Activated CD8-positive, alpha-beta T cell treated with anti-CD3 and anti-CD28 coated beads, Interleukin-2, amount 10 ng/mL, durations not matched to agents 7 days and 5 days (primary cell): ENCODE results near the gene TJP3. TPM values are rescaled to one million over a fixed set of nuclear protein-coding genes. Genes with fewer than 3 reads are reported as not detected.

ENCODE experiments used
- ATAC-seq: fragments of 150-1000 bp; cut with Tn5 transposase; one replicate; pipeline ENCODE4 v1.10.0; 2021; ENCODE audit warnings: moderate library complexity
- CTCF ChIA-PET: fragments of 350-600 bp; sonication (Branson Sonifier 250); formaldehyde crosslinking; loops from one replicate; lab custom pipeline; 2021; ENCODE audit warnings: antibody characterized with exemption; lab: Charles Lee
- POLR2A ChIA-PET: fragments of 350-600 bp; sonication (Branson Sonifier 250); formaldehyde crosslinking; loops from one replicate; lab custom pipeline; 2021; ENCODE audit warnings: antibody characterized with exemption; lab: Charles Lee
- DNase-seq: peaks from one replicate; pipeline ENCODE4 v3.0.0-alpha.2; 2020
- H3K27ac Mint-ChIP-seq: one replicate; pipeline ENCODE4 v1.8.0; 2021; ENCODE audit warnings: mild to moderate bottlenecking, mixed read lengths
- H3K27me3 Mint-ChIP-seq: one replicate; pipeline ENCODE4 v1.8.0; 2021; ENCODE audit warnings: low read depth, mixed read lengths
- H3K36me3 Mint-ChIP-seq: one replicate; pipeline ENCODE4 v1.8.0; 2021; ENCODE audit warnings: low read depth, mixed read lengths
- H3K4me1 Mint-ChIP-seq: one replicate; pipeline ENCODE4 v1.8.0; 2021; ENCODE audit warnings: low read depth, mixed read lengths
- H3K4me3 Mint-ChIP-seq: one replicate; pipeline ENCODE4 v1.8.0; 2021; ENCODE audit warnings: mild to moderate bottlenecking, mixed read lengths
- H3K9me3 Mint-ChIP-seq: one replicate; pipeline ENCODE4 v1.8.0; 2022; ENCODE audit warnings: mixed read lengths; ENCODE audit not compliant: insufficient read depth
- total RNA-seq, 2 experiments: library from RNA; stranded (reverse); gene quantifications; one replicate each; pipeline ENCODE4 v1.2.3, GENCODE V29; 2021

TJP3 gene
- total RNA-seq, 2 experiments from 2014 or later = 1.3 TPM

GRCh38 chr19:3778104-3778867 is 70.1 kb downstream of the TJP3 start:
- POLR2A ChIA-PET = interaction anchor here (1.6 kb wide), 1 partner anchor 16 kb away, joined by 6 read pairs; the partner anchor contains the start of gene MRPL54
- CTCF ChIA-PET = interaction anchor here (3.2 kb wide), 1 partner anchor 16 kb away, joined by 9 read pairs; the partner anchor contains the start of gene MRPL54
- Mint-ChIP-seq H3K27ac (no peak overlapping the region), H3K4me3 (no peak overlapping the region), H3K9me3 (peaks cover 18% of the 10 kb centered on the region), H3K27me3 (no peaks in the 10 kb centered on the region), H3K36me3 (peaks cover 24% of the 10 kb centered on the region), H3K4me1 (peaks cover 11% of the 10 kb centered on the region)
- ATAC-seq = no peak
- no peak for DNase-seq

DNA sequence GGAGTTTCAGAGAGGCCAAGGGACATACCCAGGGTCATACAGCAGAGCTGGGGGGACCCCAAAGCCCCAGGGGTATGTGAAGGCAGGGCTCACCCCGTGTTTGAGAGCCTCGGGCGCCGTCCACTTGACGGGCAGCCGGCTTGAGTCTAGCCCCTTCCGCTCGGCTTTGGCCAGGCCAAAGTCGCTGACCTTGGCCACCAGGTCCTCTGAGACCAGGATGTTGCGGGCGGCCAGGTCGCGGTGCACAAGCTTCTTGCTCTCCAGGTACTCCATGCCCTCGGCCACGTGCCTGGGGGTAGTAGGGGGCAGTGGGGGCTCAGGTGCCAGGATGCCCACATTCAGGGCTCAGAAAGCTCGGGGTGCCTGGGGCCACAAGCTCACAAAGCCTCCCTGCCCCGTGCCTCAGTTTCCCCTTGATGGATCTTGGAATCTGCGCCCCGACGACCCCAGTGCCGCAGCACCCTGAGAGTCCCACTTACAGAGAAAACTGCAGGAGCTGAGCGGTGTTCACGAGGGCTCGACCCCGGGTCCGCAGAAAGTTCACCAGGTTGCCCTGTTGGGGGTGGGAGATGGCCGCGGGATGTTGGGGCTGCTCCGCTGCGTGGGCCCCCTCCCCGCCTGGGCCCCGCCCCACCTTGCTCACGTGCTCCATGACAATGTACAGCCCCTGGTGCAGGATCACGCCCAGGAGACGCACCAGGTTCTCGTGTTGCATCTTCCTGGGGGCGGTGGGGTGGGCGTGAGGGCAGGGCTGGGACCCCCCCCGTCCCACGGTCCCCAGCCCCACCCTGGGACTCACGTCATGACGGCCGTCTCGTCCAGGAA is 70.9 kb downstream of the TJP3 start:
- ATAC-seq (no peak), DNase-seq (no peak)
- POLR2A ChIA-PET = interaction anchor here (1.6 kb wide), 1 partner anchor 16 kb away, joined by 6 read pairs; the partner anchor contains the start of gene MRPL54
- Mint-ChIP-seq H3K9me3 (peaks cover 18% of the 10 kb centered on the region), H3K27me3 (no peaks in the 10 kb centered on the region), H3K4me1 (peaks cover 11% of the 10 kb centered on the region), H3K4me3 (no peak overlapping the region), H3K27ac (no peak overlapping the region), H3K36me3 (peaks cover 31% of the 10 kb centered on the region)
- CTCF ChIA-PET = interaction anchor here (0.7 to 3.2 kb wide), 2 partner anchors 16 to 43 kb away, joined by 3 to 9 read pairs; partner anchors contain the start of gene MRPL54

- Mint-ChIP-seq H3K4me1 (peaks cover 20% of the 10 kb centered on the region), H3K27me3 (no peaks in the 10 kb centered on the region), H3K36me3 (peaks cover 35% of the 10 kb centered on the region), H3K4me3 (no peak overlapping the region), H3K27ac (no peak overlapping the region), H3K9me3 (peaks cover 18% of the 10 kb centered on the region)
- ChIA-PET CTCF (interaction anchor here (3.2 kb wide), 1 partner anchor 18 kb away, joined by 9 read pairs; the partner anchor contains the start of gene MRPL54), POLR2A (interaction anchor here (0.9 to 1.2 kb wide), 2 partner anchors 18 to 20 kb away, joined by 3 read pairs; partner anchors contain the start of gene MRPL54)
- ATAC-seq (no peak), DNase-seq (peak; percentile 42)
Measured at GRCh38 chr19:3780786-3781304, 72.7 kb downstream of the TJP3 start.

- CTCF ChIA-PET = interaction anchor here (2.5 to 3.2 kb wide), 2 partner anchors 19 kb away, joined by 9 to 10 read pairs; partner anchors contain the start of gene MRPL54
- Mint-ChIP-seq H3K4me1 (peaks cover 21% of the 10 kb centered on the region), H3K4me3 (no peak overlapping the region)
Measured at GRCh38 chr19:3781603-3782002, 73.4 kb downstream of the TJP3 start.

GRCh38 chr19:3782330-3782729 is 74.1 kb downstream of the TJP3 start:
- POLR2A ChIA-PET = interaction anchor here (1.8 kb wide), 1 partner anchor 30 kb away, joined by 5 read pairs; no protein-coding TSS in a partner anchor
- Mint-ChIP-seq H3K4me1 (peaks cover 24% of the 10 kb centered on the region), H3K36me3 (peaks cover 35% of the 10 kb centered on the region), H3K9me3 (peaks cover 18% of the 10 kb centered on the region), H3K27ac (no peak overlapping the region), H3K4me3 (no peak overlapping the region), H3K27me3 (no peaks in the 10 kb centered on the region)
- DNase-seq (no peak), ATAC-seq (no peak)
- CTCF ChIA-PET = interaction anchor here (2.0 to 2.5 kb wide), 2 partner anchors 19 to 40 kb away, joined by 10 read pairs; partner anchors contain the start of gene MRPL54

More at GRCh38 chr19:3781603-3782002, 73.4 kb downstream of the TJP3 start:
- no peaks in the 10 kb centered on the region for H3K27me3 Mint-ChIP-seq
- H3K9me3 Mint-ChIP-seq = peaks cover 18% of the 10 kb centered on the region
- POLR2A ChIA-PET = interaction anchor here (1.8 kb wide), 1 partner anchor 31 kb away, joined by 5 read pairs; no protein-coding TSS in a partner anchor
- DNase-seq (no peak), ATAC-seq (no peak)
- no peak overlapping the region for H3K27ac Mint-ChIP-seq
- H3K36me3 Mint-ChIP-seq = peaks cover 35% of the 10 kb centered on the region

GRCh38 chr19:3782903-3783302 is 74.7 kb downstream of the TJP3 start:
- H3K36me3 Mint-ChIP-seq = peaks cover 35% of the 10 kb centered on the region
- no peak for DNase-seq
- peaks cover 24% of the 10 kb centered on the region for H3K4me1 Mint-ChIP-seq
- no peaks in the 10 kb centered on the region for H3K27me3 Mint-ChIP-seq
- ATAC-seq = no peak
- CTCF ChIA-PET = interaction anchor here (1.2 to 2.5 kb wide), 3 partner anchors 20 to 39 kb away, joined by 3 to 10 read pairs (median 10); partner anchors contain the start of gene MRPL54
- peaks cover 18% of the 10 kb centered on the region for H3K9me3 Mint-ChIP-seq
- H3K27ac Mint-ChIP-seq = no peak overlapping the region
- POLR2A ChIA-PET = interaction anchor here (1.8 kb wide), 1 partner anchor 29 kb away, joined by 5 read pairs; no protein-coding TSS in a partner anchor
- no peak overlapping the region for H3K4me3 Mint-ChIP-seq

DNA sequence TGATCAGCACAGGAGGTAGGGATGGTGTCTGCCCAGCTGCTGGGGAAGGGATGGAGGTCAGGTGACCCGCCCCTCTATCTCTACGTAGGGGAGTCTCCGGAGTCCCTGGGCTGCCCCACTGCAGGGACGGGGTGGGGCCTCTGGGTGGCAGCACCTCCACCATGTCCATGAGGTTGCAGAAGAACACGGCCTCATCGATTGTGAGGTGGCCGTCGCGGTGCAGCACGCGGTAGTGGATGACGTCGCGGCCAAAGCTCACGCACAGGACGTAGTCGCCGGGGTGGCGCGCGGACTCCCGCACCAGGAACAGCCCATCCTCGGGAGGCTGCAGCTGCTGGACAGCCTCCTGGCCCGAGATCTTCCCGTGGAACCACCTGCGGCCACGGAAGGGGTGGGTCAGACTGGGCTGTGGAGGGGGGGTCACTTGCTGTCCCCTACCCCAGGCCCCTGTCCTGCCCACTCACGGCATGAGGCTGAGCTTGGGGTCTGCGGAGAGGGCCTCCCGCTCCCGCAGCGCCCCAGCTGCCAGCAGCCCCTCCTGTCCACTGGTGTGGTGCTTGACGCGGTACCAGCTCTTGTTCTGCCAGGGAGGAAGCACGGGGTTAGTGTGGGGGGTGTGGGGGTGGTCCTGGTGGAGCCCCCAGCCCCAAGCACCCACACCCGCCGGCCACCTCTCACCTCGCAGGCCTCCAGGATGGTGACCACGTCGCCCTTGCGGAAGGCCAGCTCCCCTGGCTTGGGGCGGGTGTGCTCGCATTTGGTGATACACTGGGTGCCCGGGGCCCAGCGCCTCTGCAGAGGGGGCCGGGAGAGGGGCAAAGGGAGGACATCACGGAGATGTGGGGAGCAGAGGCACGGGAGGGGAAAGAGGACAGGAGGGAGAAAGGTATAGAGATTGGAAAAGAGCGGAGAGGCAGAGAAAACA is 75.7 kb downstream of the TJP3 start:
- peaks cover 28% of the 10 kb centered on the region for H3K4me1 Mint-ChIP-seq
- H3K27ac Mint-ChIP-seq = no peak overlapping the region
- peaks cover 35% of the 10 kb centered on the region for H3K36me3 Mint-ChIP-seq
- ChIA-PET POLR2A (interaction anchor here (0.7 to 1.8 kb wide), 2 partner anchors 28 to 68 kb away, joined by 3 to 5 read pairs; no protein-coding TSS in a partner anchor), CTCF (interaction anchor here (1.2 to 2.5 kb wide), 3 partner anchors 21 to 38 kb away, joined by 3 to 10 read pairs (median 10); partner anchors contain the start of gene MRPL54)
- peak overlapping the region; percentile 8 for H3K4me3 Mint-ChIP-seq
- H3K9me3 Mint-ChIP-seq = peaks cover 18% of the 10 kb centered on the region
- H3K27me3 Mint-ChIP-seq = no peaks in the 10 kb centered on the region
- ATAC-seq (no peak), DNase-seq (peak; percentile 44)

DNA sequence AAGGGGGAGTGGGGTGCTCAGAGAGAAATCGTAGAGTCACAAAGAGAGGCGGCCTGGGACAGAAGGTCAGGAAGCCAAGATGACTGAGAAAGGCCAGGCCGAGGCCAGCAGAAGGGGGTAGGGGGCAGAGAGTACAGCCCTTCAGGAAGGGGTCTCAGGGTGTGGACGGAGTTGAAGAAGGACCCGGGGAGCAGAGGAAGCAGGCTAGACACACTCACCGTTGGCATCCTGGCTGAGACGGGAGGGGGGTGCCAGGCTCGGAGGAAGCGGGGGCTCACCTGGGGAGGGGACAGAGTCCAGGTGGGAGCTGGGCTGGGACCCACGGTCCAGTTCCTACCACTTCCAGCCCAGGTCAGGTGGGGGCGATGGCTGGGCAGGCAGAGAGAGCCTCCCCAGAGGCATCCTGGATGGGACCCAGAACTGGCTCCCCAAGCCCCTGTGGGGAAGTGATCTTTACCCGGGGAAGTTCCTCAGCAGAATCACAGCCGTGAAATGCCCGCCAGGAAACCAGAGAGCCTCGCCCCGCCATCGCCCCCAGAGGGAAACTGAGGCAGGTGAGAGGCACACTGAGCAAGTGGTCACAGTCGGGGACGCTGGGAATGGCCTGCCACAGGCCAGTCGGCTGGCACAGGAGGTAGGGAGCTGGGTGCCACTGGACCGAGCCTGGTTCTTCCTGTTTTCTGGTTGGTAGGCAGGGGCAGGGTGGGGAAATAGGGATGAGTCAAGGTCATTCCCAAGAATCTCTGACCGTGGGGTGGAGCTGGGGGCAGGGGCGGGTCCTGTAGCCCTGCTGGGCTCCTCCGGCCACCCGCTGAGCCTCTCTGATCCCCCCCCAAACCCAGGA is 76.6 kb downstream of the TJP3 start:
- peak overlapping the region; percentile 47 for H3K27ac Mint-ChIP-seq

DNA sequence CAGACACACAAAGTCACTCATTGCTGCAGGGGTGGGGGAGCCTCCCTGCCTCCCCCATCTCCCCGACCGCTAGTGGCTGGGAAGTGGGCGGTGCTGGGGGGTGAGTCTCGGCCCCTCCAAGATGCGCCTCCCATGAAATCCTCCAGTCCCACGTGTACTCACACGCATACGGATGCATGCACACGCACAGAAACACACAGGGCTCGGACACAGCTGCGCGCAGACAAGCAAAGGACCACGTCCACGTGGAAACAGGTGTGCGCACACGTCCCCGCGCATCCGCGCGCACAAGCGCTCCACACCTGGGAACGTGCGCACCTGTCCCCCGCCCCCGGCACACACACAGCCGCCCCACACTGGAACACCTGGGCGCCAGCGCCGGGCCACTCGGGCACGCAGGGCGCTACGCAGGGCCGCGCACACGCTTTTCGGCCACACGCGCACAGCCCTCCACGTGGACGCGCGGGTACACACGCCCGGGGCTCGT is 77.3 kb downstream of the TJP3 start:
- DNase-seq = peak; percentile 41
- Mint-ChIP-seq H3K36me3 (peaks cover 35% of the 10 kb centered on the region), H3K9me3 (peaks cover 18% of the 10 kb centered on the region), H3K27ac (peak overlapping the region; percentile 72), H3K27me3 (no peaks in the 10 kb centered on the region), H3K4me3 (peak overlapping the region; percentile 79), H3K4me1 (peaks cover 34% of the 10 kb centered on the region)
- ATAC-seq = peak; percentile 44
- ChIA-PET POLR2A (no interaction called here), CTCF (no interaction called here)

More for the DNA sequence above, 76.6 kb downstream of the TJP3 start:
- H3K4me3 Mint-ChIP-seq = peak overlapping the region; percentile 79
- peaks cover 35% of the 10 kb centered on the region for H3K36me3 Mint-ChIP-seq
- ChIA-PET CTCF (no interaction called here), POLR2A (interaction anchor here (0.7 kb wide), 1 partner anchor 67 kb away, joined by 3 read pairs; no protein-coding TSS in a partner anchor)
- H3K9me3 Mint-ChIP-seq = peaks cover 18% of the 10 kb centered on the region
- H3K27me3 Mint-ChIP-seq = no peaks in the 10 kb centered on the region
- DNase-seq (no peak), ATAC-seq (no peak)
- H3K4me1 Mint-ChIP-seq = peaks cover 34% of the 10 kb centered on the region
